Loucy (cell line): ENCODE results near the gene SLC11A1.

Experiments
- H2AFZ ChIP-seq: fragments of 200-600 bp; sonication (generic); 2 replicates; pipeline ENCODE4 v1.6.0; 2016; ENCODE audit warnings: antibody characterized with exemption, mild to moderate bottlenecking, low read length, moderate library complexity
- H3F3A ChIP-seq: fragments of 200-600 bp; 2 replicates; pipeline ENCODE4 v1.6.0; 2016; ENCODE audit warnings: antibody characterized with exemption, low read depth, mild to moderate bottlenecking
- H3K27me3 ChIP-seq: fragments of 200-600 bp; sonication (generic); 2 replicates; pipeline ENCODE4 v1.6.1; 2014; ENCODE audit warnings: low read length, mild to moderate bottlenecking; ENCODE audit not compliant: insufficient read depth, poor library complexity, severe bottlenecking
- H3K36me3 ChIP-seq: fragments of 200-600 bp; sonication (generic); 2 replicates; pipeline ENCODE4 v1.6.1; 2016; ENCODE audit warnings: low read length; ENCODE audit not compliant: insufficient read depth
- H3K4me1 ChIP-seq: fragments of 200-600 bp; sonication (generic); 2 replicates; pipeline ENCODE4 v1.5.1; 2014; ENCODE audit warnings: low read length, mild to moderate bottlenecking; ENCODE audit not compliant: insufficient read depth, poor library complexity, severe bottlenecking
- H3K4me2 ChIP-seq: fragments of 200-600 bp; sonication (generic); 2 replicates; pipeline ENCODE4 v1.6.0; 2014; ENCODE audit warnings: antibody characterized with exemption, low read length, low read depth, mild to moderate bottlenecking; ENCODE audit not compliant: poor library complexity, severe bottlenecking
- H3K4me3 ChIP-seq: fragments of 200-600 bp; sonication (generic); 2 replicates; pipeline ENCODE4 v1.5.1; 2014; ENCODE audit warnings: low read length, mild to moderate bottlenecking, mixed read lengths; ENCODE audit not compliant: poor library complexity, severe bottlenecking
- H3K79me2 ChIP-seq: fragments of 200-600 bp; sonication (generic); 2 replicates; pipeline ENCODE4 v1.6.1; 2014; ENCODE audit warnings: low read length; ENCODE audit not compliant: insufficient read depth
- H3K9ac ChIP-seq: fragments of 200-600 bp; sonication (generic); 2 replicates; pipeline ENCODE4 v1.6.0; 2014; ENCODE audit warnings: mild to moderate bottlenecking, low read depth, low read length, moderate library complexity; ENCODE audit not compliant: poor library complexity, severe bottlenecking
- H3K9me2 ChIP-seq: fragments of 200-600 bp; sonication (generic); replicated peaks from 2 replicates; pipeline ENCODE4 v1.6.1; 2016; ENCODE audit warnings: low read depth, low read length, mixed read lengths
- H3K9me3 ChIP-seq: fragments of 200-600 bp; sonication (generic); 2 replicates; pipeline ENCODE4 v1.6.1; 2014; ENCODE audit warnings: mild to moderate bottlenecking, antibody characterized with exemption, low read length, low read depth; ENCODE audit not compliant: insufficient read depth
- H4K20me1 ChIP-seq: fragments of 200-600 bp; sonication (generic); 2 replicates; pipeline ENCODE4 v1.6.0; 2014; ENCODE audit warnings: antibody characterized with exemption, low read length, mild to moderate bottlenecking; ENCODE audit not compliant: insufficient read depth, poor library complexity, severe bottlenecking
- CTCF ChIP-seq: fragments of 200-600 bp; sonication (generic); conservative IDR thresholded peaks from 2 replicates; pipeline ENCODE4 v1.5.1; 2014; ENCODE audit warnings: mild to moderate bottlenecking, antibody characterized with exemption, low read length
- EZH2phosphoT487 ChIP-seq: fragments of 200-600 bp; IDR thresholded peaks from 2 replicates; pipeline ENCODE4 v1.6.1; 2018; ENCODE audit warnings: antibody characterized with exemption, mild to moderate bottlenecking, moderate library complexity, borderline replicate concordance

SLC11A1 gene

GRCh38 chr2:218428846-218429558 lies 46.9 kb downstream of the SLC11A1 start:
- Histone ChIP-seq H3K9me2 (no peaks in the 10 kb centered on the region), H3K4me2 (no peak overlapping the region), H3K27me3 (no peaks in the 10 kb centered on the region), H3K9me3 (no peaks in the 10 kb centered on the region), H3F3A (no peaks in the 10 kb centered on the region), H3K36me3 (no peaks in the 10 kb centered on the region), H4K20me1 (no peaks in the 10 kb centered on the region), H3K9ac (no peak overlapping the region), H3K79me2 (no peaks in the 10 kb centered on the region), H2AFZ (no peak overlapping the region), H3K4me3 (no peak overlapping the region), H3K4me1 (peaks cover 3% of the 10 kb centered on the region)
- TF ChIP-seq EZH2phosphoT487 (no peak), CTCF (no peak)

- Histone ChIP-seq H3K9ac (no peak overlapping the region), H3K27me3 (no peaks in the 10 kb centered on the region), H4K20me1 (no peaks in the 10 kb centered on the region), H3K4me3 (no peak overlapping the region), H2AFZ (no peak overlapping the region), H3K36me3 (no peaks in the 10 kb centered on the region), H3K9me3 (no peaks in the 10 kb centered on the region), H3K9me2 (no peaks in the 10 kb centered on the region), H3F3A (no peaks in the 10 kb centered on the region), H3K4me1 (peaks cover 3% of the 10 kb centered on the region), H3K4me2 (no peak overlapping the region), H3K79me2 (no peaks in the 10 kb centered on the region)
- TF ChIP-seq EZH2phosphoT487 = no peak
- no peak for TF ChIP-seq CTCF
These were observed 48.0 kb downstream of the SLC11A1 start for GRCh38 chr2:218429911-218430692.

GRCh38 chr2:218430721-218431120 lies 48.6 kb downstream of the SLC11A1 start:
- Histone ChIP-seq H3K9me3 (no peaks in the 10 kb centered on the region), H3K79me2 (no peaks in the 10 kb centered on the region), H3K27me3 (no peaks in the 10 kb centered on the region), H3F3A (no peaks in the 10 kb centered on the region), H3K9me2 (no peaks in the 10 kb centered on the region), H3K4me1 (peaks cover 3% of the 10 kb centered on the region), H2AFZ (no peak overlapping the region), H3K9ac (no peak overlapping the region), H3K4me3 (no peak overlapping the region), H3K4me2 (no peak overlapping the region), H3K36me3 (no peaks in the 10 kb centered on the region), H4K20me1 (no peaks in the 10 kb centered on the region)
- TF ChIP-seq CTCF (no peak), EZH2phosphoT487 (no peak)
